ENCODE results near the gene PIK3R5.

The PIK3R5 gene

DNA sequence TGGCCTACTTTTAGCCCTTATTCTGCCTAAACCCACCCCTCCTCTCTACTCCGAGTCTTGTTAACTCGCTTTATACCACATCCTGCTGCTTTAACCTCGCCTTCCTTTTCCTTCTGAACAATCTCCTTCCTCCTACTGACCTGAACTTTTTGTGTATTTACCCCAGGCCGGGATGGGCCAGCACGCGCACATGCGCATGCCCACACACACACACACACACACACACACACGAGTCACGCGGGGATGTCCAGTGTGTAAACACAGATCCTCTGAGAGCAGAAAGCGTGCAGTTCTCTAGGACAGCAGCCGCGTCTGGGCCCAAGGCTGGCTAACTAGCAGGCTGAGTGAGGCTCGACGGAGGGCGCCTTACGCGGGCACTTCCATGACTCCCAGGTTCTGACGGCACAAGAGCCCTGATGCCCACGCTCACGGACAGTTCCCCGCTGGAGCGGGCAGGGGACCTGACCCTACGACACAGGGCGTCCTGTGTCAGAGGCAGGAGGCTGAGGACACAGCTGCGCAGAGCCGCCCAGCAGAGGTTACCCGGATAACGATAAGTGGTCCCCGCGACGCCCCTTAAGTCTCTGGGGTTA is 610 bp downstream of the PIK3R5 start:
- H3K4me3 ChIP-seq (ENCODE audit: low read length): no peak overlapping the region
- TF ChIP-seq, protein P1, sequence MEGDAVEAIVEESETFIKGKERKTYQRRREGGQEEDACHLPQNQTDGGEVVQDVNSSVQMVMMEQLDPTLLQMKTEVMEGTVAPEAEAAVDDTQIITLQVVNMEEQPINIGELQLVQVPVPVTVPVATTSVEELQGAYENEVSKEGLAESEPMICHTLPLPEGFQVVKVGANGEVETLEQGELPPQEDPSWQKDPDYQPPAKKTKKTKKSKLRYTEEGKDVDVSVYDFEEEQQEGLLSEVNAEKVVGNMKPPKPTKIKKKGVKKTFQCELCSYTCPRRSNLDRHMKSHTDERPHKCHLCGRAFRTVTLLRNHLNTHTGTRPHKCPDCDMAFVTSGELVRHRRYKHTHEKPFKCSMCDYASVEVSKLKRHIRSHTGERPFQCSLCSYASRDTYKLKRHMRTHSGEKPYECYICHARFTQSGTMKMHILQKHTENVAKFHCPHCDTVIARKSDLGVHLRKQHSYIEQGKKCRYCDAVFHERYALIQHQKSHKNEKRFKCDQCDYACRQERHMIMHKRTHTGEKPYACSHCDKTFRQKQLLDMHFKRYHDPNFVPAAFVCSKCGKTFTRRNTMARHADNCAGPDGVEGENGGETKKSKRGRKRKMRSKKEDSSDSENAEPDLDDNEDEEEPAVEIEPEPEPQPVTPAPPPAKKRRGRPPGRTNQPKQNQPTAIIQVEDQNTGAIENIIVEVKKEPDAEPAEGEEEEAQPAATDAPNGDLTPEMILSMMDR (conservative IDR thresholded peaks at IDR 0.05; ENCODE audit: low read length): no peak
- no peak for DNase-seq (ENCODE audit: low read depth)

- no peak overlapping the region for H3K4me3 ChIP-seq (ENCODE audit: low read length)
- TF ChIP-seq, protein P1 (conservative IDR thresholded peaks at IDR 0.05; ENCODE audit: low read length): no peak
- DNase-seq (ENCODE audit: low read depth): no peak
Measured at GRCh38 chr17:8963647-8964258, 1.8 kb downstream of the PIK3R5 start.

- no peak overlapping the region for H3K4me3 ChIP-seq (ENCODE audit: low read length)
- TF ChIP-seq, protein P1 (conservative IDR thresholded peaks at IDR 0.05; ENCODE audit: low read length): no peak
- DNase-seq (ENCODE audit: low read depth): no peak
Measured at GRCh38 chr17:8963014-8963413, 2.5 kb downstream of the PIK3R5 start.

DNA sequence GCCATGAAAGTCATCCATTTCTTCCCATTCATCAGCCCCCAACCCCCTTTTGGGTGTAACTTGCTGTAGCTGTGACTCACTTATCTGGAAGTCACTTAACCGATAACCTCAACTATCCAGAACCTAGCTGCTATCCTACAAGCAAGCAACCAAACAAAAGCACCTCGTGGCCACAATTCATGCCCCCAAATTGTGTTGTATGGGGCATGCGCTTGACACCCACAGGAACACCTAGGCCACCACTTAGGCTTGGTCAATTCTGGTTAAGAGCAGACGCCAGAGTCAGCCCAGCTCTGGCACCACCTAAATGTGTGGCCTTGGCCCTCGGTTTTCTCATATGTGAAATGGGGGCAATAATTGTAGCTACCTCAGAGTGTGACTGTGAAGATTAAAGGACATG is 3.7 kb downstream of the PIK3R5 start:
- TF ChIP-seq, protein P1 (conservative IDR thresholded peaks at IDR 0.05; ENCODE audit: low read length): no peak
- H3K4me3 ChIP-seq (ENCODE audit: low read length): no peak overlapping the region

DNA sequence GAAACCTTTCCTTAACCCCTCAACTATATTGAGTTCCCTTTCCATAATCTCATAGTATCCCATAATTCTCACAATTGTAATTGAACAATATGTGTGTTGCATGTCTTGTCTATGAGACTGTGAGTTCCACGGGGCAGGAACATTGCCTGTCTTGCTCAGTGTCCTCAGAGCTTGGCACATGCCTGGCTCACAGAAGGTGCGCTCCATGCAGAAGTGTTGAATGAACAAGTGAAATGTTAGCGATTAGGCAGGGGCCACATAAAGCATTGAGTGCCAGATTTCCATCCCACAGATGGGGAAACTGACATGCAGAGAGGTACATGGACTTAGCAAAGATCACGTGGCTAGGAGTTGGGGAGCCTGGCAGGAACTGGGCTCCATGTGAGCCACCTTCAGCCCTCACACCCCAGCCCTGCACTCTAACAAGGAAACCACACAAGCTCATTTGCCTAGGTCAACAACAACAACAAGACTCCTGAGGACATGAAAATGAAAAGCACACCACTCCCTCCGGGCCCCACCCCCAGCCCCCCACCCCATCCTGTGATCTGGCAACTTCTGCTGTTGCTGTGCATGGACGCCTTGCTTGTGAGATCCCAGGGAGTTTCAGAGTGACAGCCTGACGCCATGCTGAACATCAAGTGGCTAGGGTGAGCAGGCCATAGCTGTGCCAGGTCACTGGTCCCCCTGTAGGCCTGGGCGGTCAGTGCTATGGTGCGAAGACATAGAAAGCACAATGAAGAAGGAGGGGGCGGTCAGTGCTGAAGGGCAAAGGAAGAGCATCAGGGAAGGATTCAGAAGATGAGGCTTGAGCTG is 5.0 kb downstream of the PIK3R5 start:
- no peak for DNase-seq (ENCODE audit: low read depth)
- TF ChIP-seq, protein P1 (conservative IDR thresholded peaks at IDR 0.05; ENCODE audit: low read length): no peak
- no peak overlapping the region for H3K4me3 ChIP-seq (ENCODE audit: low read length)

More for the DNA sequence above, 3.7 kb downstream of the PIK3R5 start:
- no peak for DNase-seq (ENCODE audit: low read depth)

- no peak overlapping the region for H3K4me3 ChIP-seq (ENCODE audit: low read length)
- TF ChIP-seq, protein P1 (conservative IDR thresholded peaks at IDR 0.05; ENCODE audit: low read length): no peak
- no peak for DNase-seq (ENCODE audit: low read depth)
Measured at GRCh38 chr17:8959312-8959918, 6.1 kb downstream of the PIK3R5 start.

Measured in AG10803 (cell line).